ENCODE data around the gene FAM20B.

Gene FAM20B

DNA sequence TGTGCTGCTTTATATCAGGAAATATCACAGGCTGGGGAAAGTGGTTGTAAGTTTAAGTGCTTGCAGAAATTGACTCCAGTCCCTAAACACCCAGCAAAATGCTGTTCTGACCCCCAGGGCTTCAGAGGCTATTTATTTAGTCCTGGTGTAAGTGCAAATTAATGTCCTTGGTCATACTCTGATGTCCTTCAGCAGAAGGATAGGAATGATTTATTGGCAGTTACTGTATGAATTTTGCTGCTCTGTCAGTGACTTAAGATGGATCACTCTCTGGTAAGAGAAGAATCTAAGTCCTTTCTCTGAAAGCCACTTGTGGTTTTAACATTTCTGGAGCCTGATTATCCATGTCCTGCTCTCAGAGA is 21.9 kb downstream of the FAM20B start:
- ATAC-seq (ENCODE audit: low read depth): no peak
- H3K4me3 ChIP-seq (ENCODE audit: severe bottlenecking): no peak overlapping the region
- H3K36me3 ChIP-seq (ENCODE audit: low read depth): no peaks in the 10 kb centered on the region
- peaks cover 1% of the 10 kb centered on the region for H3K9me3 ChIP-seq (ENCODE audit: severe bottlenecking)
- no peaks in the 10 kb centered on the region for H3K4me1 ChIP-seq (ENCODE audit: insufficient read depth, poor library complexity, severe bottlenecking)
- DNase-seq (ENCODE audit: low spot score): no peak
- no peaks in the 10 kb centered on the region for H3K27me3 ChIP-seq (ENCODE audit: insufficient read depth, poor library complexity, severe bottlenecking)
- H3K27ac ChIP-seq (ENCODE audit: poor library complexity, severe bottlenecking): no peak overlapping the region
- TF ChIP-seq, protein P1, sequence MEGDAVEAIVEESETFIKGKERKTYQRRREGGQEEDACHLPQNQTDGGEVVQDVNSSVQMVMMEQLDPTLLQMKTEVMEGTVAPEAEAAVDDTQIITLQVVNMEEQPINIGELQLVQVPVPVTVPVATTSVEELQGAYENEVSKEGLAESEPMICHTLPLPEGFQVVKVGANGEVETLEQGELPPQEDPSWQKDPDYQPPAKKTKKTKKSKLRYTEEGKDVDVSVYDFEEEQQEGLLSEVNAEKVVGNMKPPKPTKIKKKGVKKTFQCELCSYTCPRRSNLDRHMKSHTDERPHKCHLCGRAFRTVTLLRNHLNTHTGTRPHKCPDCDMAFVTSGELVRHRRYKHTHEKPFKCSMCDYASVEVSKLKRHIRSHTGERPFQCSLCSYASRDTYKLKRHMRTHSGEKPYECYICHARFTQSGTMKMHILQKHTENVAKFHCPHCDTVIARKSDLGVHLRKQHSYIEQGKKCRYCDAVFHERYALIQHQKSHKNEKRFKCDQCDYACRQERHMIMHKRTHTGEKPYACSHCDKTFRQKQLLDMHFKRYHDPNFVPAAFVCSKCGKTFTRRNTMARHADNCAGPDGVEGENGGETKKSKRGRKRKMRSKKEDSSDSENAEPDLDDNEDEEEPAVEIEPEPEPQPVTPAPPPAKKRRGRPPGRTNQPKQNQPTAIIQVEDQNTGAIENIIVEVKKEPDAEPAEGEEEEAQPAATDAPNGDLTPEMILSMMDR (IDR thresholded peaks at IDR 0.05; ENCODE audit: poor library complexity, severe bottlenecking): no peak

DNA sequence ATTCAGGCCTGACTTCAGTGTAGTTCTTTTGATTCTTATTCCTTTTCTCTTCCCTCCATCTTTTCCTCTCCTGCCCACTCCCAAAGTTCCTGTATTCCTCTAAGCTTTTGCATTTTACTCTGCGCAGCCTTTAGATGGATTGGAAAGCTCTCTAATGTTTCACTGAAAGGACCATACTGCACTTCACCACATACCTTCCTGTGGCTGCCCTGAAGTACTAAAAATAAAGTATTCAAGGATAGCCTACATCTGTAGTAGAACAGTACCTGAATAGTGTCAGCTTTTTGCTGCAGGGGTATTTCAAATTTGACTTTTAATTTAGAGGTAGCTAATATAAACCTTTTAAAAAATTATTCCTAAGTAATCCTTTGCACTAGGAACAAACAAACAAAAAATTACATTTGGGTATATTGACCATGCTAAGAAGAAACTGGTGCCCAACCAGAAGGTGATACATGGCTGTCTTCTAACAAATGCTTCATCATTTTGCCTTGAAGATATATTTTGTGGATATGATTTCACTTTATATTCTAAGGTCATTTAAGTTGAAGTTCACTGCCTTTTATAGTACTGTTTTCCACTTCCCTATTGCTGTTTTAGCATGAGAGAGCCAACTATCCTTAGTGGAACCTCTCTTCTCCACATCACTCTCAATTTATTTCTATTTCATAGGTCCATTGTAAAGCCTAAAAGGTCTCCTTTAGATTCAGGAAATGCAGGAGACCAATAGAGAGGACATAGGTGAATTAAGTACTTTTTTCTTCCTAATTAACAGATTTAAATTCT is 22.8 kb downstream of the FAM20B start:
- TF ChIP-seq, protein P1 (IDR thresholded peaks at IDR 0.05; ENCODE audit: poor library complexity, severe bottlenecking): no peak
- ATAC-seq (ENCODE audit: low read depth): no peak
- DNase-seq (ENCODE audit: low spot score): no peak
- Histone ChIP-seq H3K36me3 (ENCODE audit: low read depth) (no peaks in the 10 kb centered on the region), H3K4me3 (ENCODE audit: severe bottlenecking) (no peak overlapping the region), H3K27me3 (ENCODE audit: insufficient read depth, poor library complexity, severe bottlenecking) (no peaks in the 10 kb centered on the region), H3K27ac (ENCODE audit: poor library complexity, severe bottlenecking) (no peak overlapping the region), H3K4me1 (ENCODE audit: insufficient read depth, poor library complexity, severe bottlenecking) (no peaks in the 10 kb centered on the region), H3K9me3 (ENCODE audit: severe bottlenecking) (peaks cover 1% of the 10 kb centered on the region)

DNA sequence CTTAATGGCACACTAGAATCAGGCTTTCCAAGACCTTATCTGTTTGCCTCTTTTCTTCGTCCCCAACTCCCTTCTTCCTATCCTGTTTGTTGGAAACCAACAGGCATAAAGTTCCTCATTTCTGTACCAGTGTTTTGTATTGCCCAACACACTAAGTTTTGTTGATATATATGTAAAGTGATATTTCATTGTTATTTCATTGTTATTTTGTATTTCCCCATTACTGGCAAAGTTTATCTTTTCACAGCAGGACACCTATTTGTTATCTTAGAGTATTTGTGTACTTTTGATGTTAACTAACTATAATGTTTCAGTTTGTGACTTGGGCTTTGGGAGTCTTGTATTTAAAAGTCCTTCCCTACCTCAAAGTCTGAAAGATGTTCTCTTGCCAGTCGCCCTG is 27.1 kb downstream of the FAM20B start:
- no peaks in the 10 kb centered on the region for H3K27me3 ChIP-seq (ENCODE audit: insufficient read depth, poor library complexity, severe bottlenecking)
- no peak overlapping the region for H3K4me3 ChIP-seq (ENCODE audit: severe bottlenecking)
- peaks cover 6% of the 10 kb centered on the region; the same call in 1 of the 2 replicates for H3K36me3 ChIP-seq (ENCODE audit: low read depth)
- no peaks in the 10 kb centered on the region for H3K4me1 ChIP-seq (ENCODE audit: insufficient read depth, poor library complexity, severe bottlenecking)
- no peak overlapping the region for H3K27ac ChIP-seq (ENCODE audit: poor library complexity, severe bottlenecking)
- no peaks in the 10 kb centered on the region for H3K9me3 ChIP-seq (ENCODE audit: severe bottlenecking)
- DNase-seq (ENCODE audit: low spot score) (no peak), ATAC-seq (ENCODE audit: low read depth) (no peak)
- TF ChIP-seq, protein P1 (IDR thresholded peaks at IDR 0.05; ENCODE audit: poor library complexity, severe bottlenecking): no peak

DNA sequence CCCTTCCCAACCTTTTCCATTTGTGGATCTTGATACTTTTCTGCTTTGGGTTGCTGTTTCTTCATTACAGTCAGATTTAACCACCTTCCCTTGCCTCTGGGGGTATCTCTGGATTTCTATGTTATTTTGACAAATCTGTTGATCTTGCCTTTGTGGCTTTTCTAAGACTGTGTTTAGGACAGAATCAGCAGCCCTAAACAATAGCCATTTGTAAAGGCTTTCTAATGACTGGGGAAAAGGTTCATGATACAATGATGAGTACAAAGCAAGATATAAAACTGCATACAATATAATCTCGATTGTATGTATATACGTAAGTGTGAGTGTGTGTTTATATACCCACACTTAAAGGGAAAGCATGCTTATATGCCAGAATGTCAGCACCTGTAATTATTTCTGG is 27.8 kb downstream of the FAM20B start:
- Histone ChIP-seq H3K9me3 (ENCODE audit: severe bottlenecking) (no peaks in the 10 kb centered on the region), H3K36me3 (ENCODE audit: low read depth) (peaks cover 6% of the 10 kb centered on the region; the same call in 1 of the 2 replicates), H3K4me3 (ENCODE audit: severe bottlenecking) (no peak overlapping the region), H3K27ac (ENCODE audit: poor library complexity, severe bottlenecking) (no peak overlapping the region), H3K27me3 (ENCODE audit: insufficient read depth, poor library complexity, severe bottlenecking) (no peaks in the 10 kb centered on the region), H3K4me1 (ENCODE audit: insufficient read depth, poor library complexity, severe bottlenecking) (peaks cover 1% of the 10 kb centered on the region)
- DNase-seq (ENCODE audit: low spot score) (no peak), ATAC-seq (ENCODE audit: low read depth) (no peak)
- TF ChIP-seq, protein P1 (IDR thresholded peaks at IDR 0.05; ENCODE audit: poor library complexity, severe bottlenecking): no peak

DNA sequence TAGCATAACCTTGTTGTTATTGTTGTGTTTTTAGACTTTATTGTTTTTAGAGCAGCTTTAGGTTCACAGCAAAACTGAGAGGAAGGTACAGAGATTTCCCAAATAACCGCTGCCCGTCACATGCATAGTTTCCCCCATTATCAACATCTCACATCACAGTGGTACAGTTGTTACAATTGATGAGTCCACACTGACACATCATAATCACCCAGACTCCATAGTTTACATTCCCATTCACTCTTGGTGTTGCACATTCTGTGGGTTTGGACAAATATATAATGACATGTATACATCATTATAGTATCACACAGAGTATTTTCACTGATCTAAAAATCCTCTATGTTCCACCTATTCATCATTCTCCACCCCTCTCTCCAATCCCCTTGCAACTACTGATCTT is 30.2 kb downstream of the FAM20B start:
- H3K36me3 ChIP-seq (ENCODE audit: low read depth): peaks cover 11% of the 10 kb centered on the region; the same call in 1 of the 2 replicates
- H3K9me3 ChIP-seq (ENCODE audit: severe bottlenecking): no peaks in the 10 kb centered on the region
- DNase-seq (ENCODE audit: low spot score) (no peak), ATAC-seq (ENCODE audit: low read depth) (no peak)
- no peaks in the 10 kb centered on the region for H3K27me3 ChIP-seq (ENCODE audit: insufficient read depth, poor library complexity, severe bottlenecking)
- no peak overlapping the region for H3K27ac ChIP-seq (ENCODE audit: poor library complexity, severe bottlenecking)
- H3K4me3 ChIP-seq (ENCODE audit: severe bottlenecking): no peak overlapping the region
- peaks cover 3% of the 10 kb centered on the region for H3K4me1 ChIP-seq (ENCODE audit: insufficient read depth, poor library complexity, severe bottlenecking)
- TF ChIP-seq, protein P1 (IDR thresholded peaks at IDR 0.05; ENCODE audit: poor library complexity, severe bottlenecking): no peak
